Stomach (tissue), 4 donors: ENCODE data around the gene OSBPL9.

ENCODE experiments used
- EP300 ChIP-seq: sonication (generic); formaldehyde crosslinking; IDR thresholded peaks from one replicate; pipeline ENCODE4 v1.6.1; 2017; ENCODE audit warnings: antibody characterized with exemption
- TF ChIP-seq, protein P1 (sequence below), 7 experiments: fragments of 450-650 bp in 4 of 7; fragments of 200-600 bp in 3 of 7; sonication (generic) in 3 of 7; IDR thresholded peaks; one replicate each; pipeline ENCODE4 v1.5.1; 2016 to 2019; ENCODE audit warnings: antibody characterized with exemption in 7 of 7, control low read depth in 2 of 7, mild to moderate bottlenecking in 1 of 7

- TF ChIP-seq, protein P1, sequence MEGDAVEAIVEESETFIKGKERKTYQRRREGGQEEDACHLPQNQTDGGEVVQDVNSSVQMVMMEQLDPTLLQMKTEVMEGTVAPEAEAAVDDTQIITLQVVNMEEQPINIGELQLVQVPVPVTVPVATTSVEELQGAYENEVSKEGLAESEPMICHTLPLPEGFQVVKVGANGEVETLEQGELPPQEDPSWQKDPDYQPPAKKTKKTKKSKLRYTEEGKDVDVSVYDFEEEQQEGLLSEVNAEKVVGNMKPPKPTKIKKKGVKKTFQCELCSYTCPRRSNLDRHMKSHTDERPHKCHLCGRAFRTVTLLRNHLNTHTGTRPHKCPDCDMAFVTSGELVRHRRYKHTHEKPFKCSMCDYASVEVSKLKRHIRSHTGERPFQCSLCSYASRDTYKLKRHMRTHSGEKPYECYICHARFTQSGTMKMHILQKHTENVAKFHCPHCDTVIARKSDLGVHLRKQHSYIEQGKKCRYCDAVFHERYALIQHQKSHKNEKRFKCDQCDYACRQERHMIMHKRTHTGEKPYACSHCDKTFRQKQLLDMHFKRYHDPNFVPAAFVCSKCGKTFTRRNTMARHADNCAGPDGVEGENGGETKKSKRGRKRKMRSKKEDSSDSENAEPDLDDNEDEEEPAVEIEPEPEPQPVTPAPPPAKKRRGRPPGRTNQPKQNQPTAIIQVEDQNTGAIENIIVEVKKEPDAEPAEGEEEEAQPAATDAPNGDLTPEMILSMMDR (IDR thresholded peaks at IDR 0.05) = no peak
- TF ChIP-seq EP300 = no peak
These were observed 113.0 kb downstream of the OSBPL9 start for GRCh38 chr1:51729824-51730301.
